Caco-2 (cell line): ENCODE data around the gene EEF2. TPM values are rescaled to one million over a fixed set of nuclear protein-coding genes. Genes with fewer than 3 reads are reported as not detected.

ENCODE experiments used
- BruUV-seq: library from RNA; stranded (reverse); fragments of 400-500 nt; replicated peaks from 2 replicates; lab custom pipeline; 2021; lab: Mats Ljungman, UMichigan
- CTCF ChIA-PET: fragments of 300-600 bp; sonication (Branson Sonifier 250); formaldehyde crosslinking; loops from one replicate; lab custom pipeline; 2022; ENCODE audit warnings: antibody characterized with exemption; lab: Charles Lee
- POLR2A ChIA-PET: fragments of 300-600 bp; sonication (Branson Sonifier 250); formaldehyde crosslinking; loops from one replicate; lab custom pipeline; 2022; ENCODE audit warnings: antibody characterized with exemption; lab: Charles Lee
- DNase-seq, 2 experiments: peaks; one replicate each; pipeline versions ENCODE4 v3.0.0 to v3.0.0-alpha.2; 2020 to 2022
- H3K27me3 ChIP-seq: replicated peaks from 2 replicates; pipeline ENCODE4 v1.6.0; 2011; ENCODE audit warnings: low read length; ENCODE audit not compliant: control insufficient read depth, insufficient read depth
- H3K36me3 ChIP-seq: 2 replicates; pipeline ENCODE4 v1.5.1; 2011; ENCODE audit warnings: low read length; ENCODE audit not compliant: control insufficient read depth, insufficient read depth
- H3K4me1 ChIP-seq: fragments of 250-450 bp; sonication (Bioruptor Pico); 2 replicates; pipeline ENCODE4 v1.5.1; 2020; ENCODE audit warnings: mild to moderate bottlenecking
- H3K4me3 ChIP-seq: 2 replicates; pipeline ENCODE4 v1.5.1; 2011; ENCODE audit warnings: low read depth, mild to moderate bottlenecking, control low read depth, low read length
- H3K9me3 ChIP-seq: fragments of 250-450 bp; sonication (Bioruptor Pico); 2 replicates; pipeline ENCODE4 v1.5.1; 2020; ENCODE audit warnings: mild to moderate bottlenecking, moderate library complexity
- H3K27ac Mint-ChIP-seq: one replicate; pipeline ENCODE4 v1.8.0; 2022; ENCODE audit warnings: mixed read lengths; ENCODE audit not compliant: unreplicated experiment
- H3K27me3 Mint-ChIP-seq: one replicate; pipeline ENCODE4 v1.8.0; 2022; ENCODE audit warnings: mixed read lengths; ENCODE audit not compliant: insufficient read depth, unreplicated experiment
- H3K36me3 Mint-ChIP-seq: one replicate; pipeline ENCODE4 v1.8.0; 2022; ENCODE audit warnings: mild to moderate bottlenecking, mixed read lengths; ENCODE audit not compliant: insufficient read depth, unreplicated experiment
- H3K4me1 Mint-ChIP-seq: one replicate; pipeline ENCODE4 v1.8.0; 2022; ENCODE audit warnings: low read depth, mixed read lengths; ENCODE audit not compliant: unreplicated experiment
- H3K4me3 Mint-ChIP-seq: one replicate; pipeline ENCODE4 v1.8.0; 2022; ENCODE audit warnings: mild to moderate bottlenecking, moderate library complexity, mixed read lengths; ENCODE audit not compliant: unreplicated experiment
- H3K9me3 Mint-ChIP-seq: one replicate; pipeline ENCODE4 v1.8.0; 2022; ENCODE audit warnings: mixed read lengths; ENCODE audit not compliant: unreplicated experiment
- intact Hi-C: fragments of 100-400 bp; cut with micrococcal nuclease; formaldehyde crosslinking; loops from one replicate; pipeline ENCODE4 v1.10.0; 2022; ENCODE audit not compliant: unreplicated experiment
- total RNA-seq: library from RNA; stranded (reverse); gene quantifications from 2 replicates; pipeline ENCODE4 v1.2.3, GENCODE V29; 2022
- TF ChIP-seq, protein P1 (sequence below), 2 experiments: fragments of 200-600 bp in 1 of 2; IDR thresholded peaks; 1 replicate in 1 of 2; 2 replicates in 1 of 2; pipeline versions ENCODE4 v1.5.1 to v1.8.0; 2011 to 2022; ENCODE audit warnings: antibody characterized with exemption in 1 of 2, control low read depth in 1 of 2, inconsistent platforms in 1 of 2, low read depth in 1 of 2, low read length in 1 of 2, mild to moderate bottlenecking in 1 of 2, moderate library complexity in 1 of 2; ENCODE audit not compliant: insufficient read depth in 1 of 2, severe bottlenecking in 1 of 2, unreplicated experiment in 1 of 2

Gene EEF2
- total RNA-seq, 1 experiment from 2014 or later, result 2,157 TPM

DNA sequence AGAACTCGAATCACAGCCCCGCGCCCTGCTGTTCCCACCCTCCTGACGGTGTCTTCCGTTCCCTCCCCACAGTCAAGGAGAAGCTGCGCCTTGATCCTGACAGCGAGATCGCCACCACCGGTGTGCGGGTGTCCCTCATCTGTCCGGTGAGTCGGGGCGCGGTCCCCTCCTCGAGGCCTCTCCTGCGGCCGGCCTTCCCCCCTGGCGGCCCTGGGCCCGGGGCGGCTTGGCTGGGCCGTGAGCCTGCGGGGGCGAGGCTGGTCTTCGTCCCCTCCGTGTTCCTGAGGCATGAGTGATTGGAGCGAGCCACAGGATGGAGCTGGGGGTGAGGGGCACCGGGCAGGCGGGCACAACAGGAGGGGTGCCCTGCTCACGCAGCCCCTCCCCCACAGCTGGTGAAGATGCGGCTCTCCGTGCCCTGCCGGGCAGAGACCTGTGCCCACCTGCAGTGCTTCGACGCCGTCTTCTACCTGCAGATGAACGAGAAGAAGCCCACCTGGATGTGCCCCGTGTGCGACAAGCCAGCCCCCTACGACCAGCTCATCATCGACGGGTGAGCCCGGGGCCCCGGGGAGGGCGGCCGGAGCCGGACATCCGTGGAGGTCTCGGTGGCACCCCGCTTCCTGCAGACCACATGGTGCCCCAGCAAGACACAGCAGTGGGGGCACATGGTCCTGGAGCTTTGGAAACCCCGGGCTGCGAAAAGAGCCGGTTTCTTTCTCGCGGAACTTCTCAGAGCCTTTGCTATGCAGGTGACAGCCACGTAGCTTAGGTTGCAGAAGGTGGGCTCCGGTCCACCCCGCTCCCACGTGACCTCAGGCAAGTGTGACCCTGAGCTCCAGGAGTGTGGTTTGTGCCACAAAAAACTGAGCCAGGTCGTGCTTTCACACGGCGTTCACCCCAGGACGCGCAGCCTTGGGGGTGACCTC lies 48.0 kb upstream of the EEF2 start:
- Mint-ChIP-seq H3K36me3 (peaks cover 36% of the 10 kb centered on the region), H3K27ac (no peak overlapping the region), H3K9me3 (no peaks in the 10 kb centered on the region), H3K4me1 (no peaks in the 10 kb centered on the region), H3K27me3 (no peaks in the 10 kb centered on the region), H3K4me3 (no peak overlapping the region)
- ChIA-PET POLR2A (no interaction called here), CTCF (no interaction called here)
- DNase-seq, result no peak
- H3K9me3 ChIP-seq, result no peaks in the 10 kb centered on the region
- H3K27me3 ChIP-seq, result no peaks in the 10 kb centered on the region
- no peak overlapping the region for H3K4me3 ChIP-seq
- intact Hi-C loops, result no loop called here
- no TSS peak for BruUV-seq
- peaks cover 2% of the 10 kb centered on the region for H3K36me3 ChIP-seq
- TF ChIP-seq, protein P1, sequence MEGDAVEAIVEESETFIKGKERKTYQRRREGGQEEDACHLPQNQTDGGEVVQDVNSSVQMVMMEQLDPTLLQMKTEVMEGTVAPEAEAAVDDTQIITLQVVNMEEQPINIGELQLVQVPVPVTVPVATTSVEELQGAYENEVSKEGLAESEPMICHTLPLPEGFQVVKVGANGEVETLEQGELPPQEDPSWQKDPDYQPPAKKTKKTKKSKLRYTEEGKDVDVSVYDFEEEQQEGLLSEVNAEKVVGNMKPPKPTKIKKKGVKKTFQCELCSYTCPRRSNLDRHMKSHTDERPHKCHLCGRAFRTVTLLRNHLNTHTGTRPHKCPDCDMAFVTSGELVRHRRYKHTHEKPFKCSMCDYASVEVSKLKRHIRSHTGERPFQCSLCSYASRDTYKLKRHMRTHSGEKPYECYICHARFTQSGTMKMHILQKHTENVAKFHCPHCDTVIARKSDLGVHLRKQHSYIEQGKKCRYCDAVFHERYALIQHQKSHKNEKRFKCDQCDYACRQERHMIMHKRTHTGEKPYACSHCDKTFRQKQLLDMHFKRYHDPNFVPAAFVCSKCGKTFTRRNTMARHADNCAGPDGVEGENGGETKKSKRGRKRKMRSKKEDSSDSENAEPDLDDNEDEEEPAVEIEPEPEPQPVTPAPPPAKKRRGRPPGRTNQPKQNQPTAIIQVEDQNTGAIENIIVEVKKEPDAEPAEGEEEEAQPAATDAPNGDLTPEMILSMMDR (IDR thresholded peaks at IDR 0.05; ENCODE audit: insufficient read depth in 1 of 2, low read depth in 1 of 2, low read length in 1 of 2, severe bottlenecking in 1 of 2, unreplicated experiment in 1 of 2), result no peak
- no peaks in the 10 kb centered on the region for H3K4me1 ChIP-seq

DNA sequence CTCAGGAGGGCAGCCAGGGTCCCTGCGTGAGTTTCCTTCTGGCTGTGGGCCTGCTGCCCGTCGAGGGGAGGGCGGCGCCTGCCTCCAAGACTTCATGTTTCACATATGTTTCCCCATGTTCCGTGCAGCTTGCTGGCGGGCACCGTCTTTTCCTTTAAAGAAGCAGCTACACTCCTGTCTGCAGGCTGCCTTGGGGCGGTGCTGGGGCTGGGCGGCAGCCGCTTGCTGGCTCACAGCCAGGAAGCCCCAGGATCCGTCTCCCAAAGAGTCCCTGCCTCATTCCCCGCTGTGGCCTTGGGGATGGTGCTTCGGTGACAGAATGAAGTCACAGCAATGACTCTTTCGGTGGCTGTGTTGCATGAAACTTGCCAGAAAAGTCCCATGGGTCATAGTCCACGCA lies 47.2 kb upstream of the EEF2 start:
- peaks cover 2% of the 10 kb centered on the region for H3K36me3 ChIP-seq
- no peaks in the 10 kb centered on the region for H3K4me1 ChIP-seq
- Mint-ChIP-seq H3K36me3 (peaks cover 30% of the 10 kb centered on the region), H3K27ac (no peak overlapping the region), H3K4me3 (no peak overlapping the region), H3K4me1 (no peaks in the 10 kb centered on the region), H3K27me3 (no peaks in the 10 kb centered on the region), H3K9me3 (no peaks in the 10 kb centered on the region)
- DNase-seq, result no peak
- H3K27me3 ChIP-seq, result no peaks in the 10 kb centered on the region
- no TSS peak for BruUV-seq
- CTCF ChIA-PET, result no interaction called here
- no peak overlapping the region for H3K4me3 ChIP-seq
- H3K9me3 ChIP-seq, result no peaks in the 10 kb centered on the region
- TF ChIP-seq, protein P1 (IDR thresholded peaks at IDR 0.05; ENCODE audit: insufficient read depth in 1 of 2, low read depth in 1 of 2, low read length in 1 of 2, severe bottlenecking in 1 of 2, unreplicated experiment in 1 of 2), result no peak
- intact Hi-C loops, result no loop called here
- POLR2A ChIA-PET, result interaction anchor here (0.6 kb wide), 1 partner anchor 276 kb away, joined by 4 read pairs; no protein-coding TSS in a partner anchor

GRCh38 chr19:4031420-4031819 lies 46.2 kb upstream of the EEF2 start:
- H3K27ac Mint-ChIP-seq, result peak overlapping the region; percentile 29
- intact Hi-C loops, result no loop called here

More at GRCh38 chr19:4031420-4031819, 46.2 kb upstream of the EEF2 start:
- DNase-seq, result no peak
- ChIA-PET CTCF (no interaction called here), POLR2A (no interaction called here)
- no peaks in the 10 kb centered on the region for H3K27me3 Mint-ChIP-seq
- H3K36me3 Mint-ChIP-seq, result peaks cover 36% of the 10 kb centered on the region
- no peaks in the 10 kb centered on the region for H3K9me3 ChIP-seq
- peaks cover 2% of the 10 kb centered on the region for H3K36me3 ChIP-seq
- no peaks in the 10 kb centered on the region for H3K4me1 ChIP-seq
- H3K9me3 Mint-ChIP-seq, result no peaks in the 10 kb centered on the region
- no TSS peak for BruUV-seq
- H3K4me3 Mint-ChIP-seq, result no peak overlapping the region
- TF ChIP-seq, protein P1 (IDR thresholded peaks at IDR 0.05; ENCODE audit: insufficient read depth in 1 of 2, low read depth in 1 of 2, low read length in 1 of 2, severe bottlenecking in 1 of 2, unreplicated experiment in 1 of 2), result no peak
- no peak overlapping the region for H3K4me3 ChIP-seq
- no peaks in the 10 kb centered on the region for H3K4me1 Mint-ChIP-seq
- no peaks in the 10 kb centered on the region for H3K27me3 ChIP-seq
